ENCODE data around the gene C3orf52. TPM values are rescaled to one million over a fixed set of nuclear protein-coding genes. Genes with fewer than 3 reads are reported as not detected.

C3orf52 gene
- total and polyA plus RNA-seq, 2 experiments from 2014 or later: 8.1 to 16.6 TPM

DNA sequence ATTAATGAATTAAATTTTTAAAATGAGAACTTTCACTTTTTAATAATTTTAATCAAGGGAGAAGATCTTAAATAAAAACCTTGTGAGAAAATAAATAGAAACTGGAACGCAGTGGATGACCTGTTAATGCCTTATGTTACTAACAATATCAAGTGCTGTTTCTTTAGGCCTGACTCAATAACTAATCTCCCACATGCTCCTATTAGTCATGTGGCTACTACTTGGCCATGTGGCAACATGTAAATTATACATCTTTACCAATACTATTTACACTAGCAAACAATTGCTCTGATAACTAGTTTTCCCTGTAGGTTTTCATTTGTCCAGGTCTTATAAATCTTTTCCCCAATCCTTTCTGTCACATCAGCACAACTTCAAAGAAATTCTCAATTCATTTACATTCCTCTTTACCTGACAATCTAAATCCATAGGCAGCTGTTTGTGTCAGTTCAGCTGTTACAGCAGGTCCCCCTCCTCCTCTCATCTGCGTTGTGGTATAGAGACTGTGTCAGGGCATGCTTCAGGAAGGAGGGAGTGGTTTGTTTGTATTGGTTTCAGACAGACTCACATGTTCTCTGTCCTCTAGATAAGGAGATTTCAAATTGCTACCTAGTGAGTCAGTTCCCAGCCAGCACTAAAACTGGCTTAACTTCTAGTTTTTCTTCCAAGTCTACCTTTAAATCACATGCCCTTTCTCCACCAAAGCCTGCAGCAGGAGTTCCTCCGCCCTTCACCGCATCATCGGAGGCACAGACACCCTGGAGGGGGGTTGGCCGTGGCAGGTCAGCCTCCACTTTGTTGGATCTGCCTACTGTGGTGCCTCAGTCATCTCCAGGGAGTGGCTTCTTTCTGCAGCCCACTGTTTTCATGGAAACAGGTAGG lies 11.3 kb upstream of the C3orf52 start (continued):
- TF ChIP-seq, protein P1, sequence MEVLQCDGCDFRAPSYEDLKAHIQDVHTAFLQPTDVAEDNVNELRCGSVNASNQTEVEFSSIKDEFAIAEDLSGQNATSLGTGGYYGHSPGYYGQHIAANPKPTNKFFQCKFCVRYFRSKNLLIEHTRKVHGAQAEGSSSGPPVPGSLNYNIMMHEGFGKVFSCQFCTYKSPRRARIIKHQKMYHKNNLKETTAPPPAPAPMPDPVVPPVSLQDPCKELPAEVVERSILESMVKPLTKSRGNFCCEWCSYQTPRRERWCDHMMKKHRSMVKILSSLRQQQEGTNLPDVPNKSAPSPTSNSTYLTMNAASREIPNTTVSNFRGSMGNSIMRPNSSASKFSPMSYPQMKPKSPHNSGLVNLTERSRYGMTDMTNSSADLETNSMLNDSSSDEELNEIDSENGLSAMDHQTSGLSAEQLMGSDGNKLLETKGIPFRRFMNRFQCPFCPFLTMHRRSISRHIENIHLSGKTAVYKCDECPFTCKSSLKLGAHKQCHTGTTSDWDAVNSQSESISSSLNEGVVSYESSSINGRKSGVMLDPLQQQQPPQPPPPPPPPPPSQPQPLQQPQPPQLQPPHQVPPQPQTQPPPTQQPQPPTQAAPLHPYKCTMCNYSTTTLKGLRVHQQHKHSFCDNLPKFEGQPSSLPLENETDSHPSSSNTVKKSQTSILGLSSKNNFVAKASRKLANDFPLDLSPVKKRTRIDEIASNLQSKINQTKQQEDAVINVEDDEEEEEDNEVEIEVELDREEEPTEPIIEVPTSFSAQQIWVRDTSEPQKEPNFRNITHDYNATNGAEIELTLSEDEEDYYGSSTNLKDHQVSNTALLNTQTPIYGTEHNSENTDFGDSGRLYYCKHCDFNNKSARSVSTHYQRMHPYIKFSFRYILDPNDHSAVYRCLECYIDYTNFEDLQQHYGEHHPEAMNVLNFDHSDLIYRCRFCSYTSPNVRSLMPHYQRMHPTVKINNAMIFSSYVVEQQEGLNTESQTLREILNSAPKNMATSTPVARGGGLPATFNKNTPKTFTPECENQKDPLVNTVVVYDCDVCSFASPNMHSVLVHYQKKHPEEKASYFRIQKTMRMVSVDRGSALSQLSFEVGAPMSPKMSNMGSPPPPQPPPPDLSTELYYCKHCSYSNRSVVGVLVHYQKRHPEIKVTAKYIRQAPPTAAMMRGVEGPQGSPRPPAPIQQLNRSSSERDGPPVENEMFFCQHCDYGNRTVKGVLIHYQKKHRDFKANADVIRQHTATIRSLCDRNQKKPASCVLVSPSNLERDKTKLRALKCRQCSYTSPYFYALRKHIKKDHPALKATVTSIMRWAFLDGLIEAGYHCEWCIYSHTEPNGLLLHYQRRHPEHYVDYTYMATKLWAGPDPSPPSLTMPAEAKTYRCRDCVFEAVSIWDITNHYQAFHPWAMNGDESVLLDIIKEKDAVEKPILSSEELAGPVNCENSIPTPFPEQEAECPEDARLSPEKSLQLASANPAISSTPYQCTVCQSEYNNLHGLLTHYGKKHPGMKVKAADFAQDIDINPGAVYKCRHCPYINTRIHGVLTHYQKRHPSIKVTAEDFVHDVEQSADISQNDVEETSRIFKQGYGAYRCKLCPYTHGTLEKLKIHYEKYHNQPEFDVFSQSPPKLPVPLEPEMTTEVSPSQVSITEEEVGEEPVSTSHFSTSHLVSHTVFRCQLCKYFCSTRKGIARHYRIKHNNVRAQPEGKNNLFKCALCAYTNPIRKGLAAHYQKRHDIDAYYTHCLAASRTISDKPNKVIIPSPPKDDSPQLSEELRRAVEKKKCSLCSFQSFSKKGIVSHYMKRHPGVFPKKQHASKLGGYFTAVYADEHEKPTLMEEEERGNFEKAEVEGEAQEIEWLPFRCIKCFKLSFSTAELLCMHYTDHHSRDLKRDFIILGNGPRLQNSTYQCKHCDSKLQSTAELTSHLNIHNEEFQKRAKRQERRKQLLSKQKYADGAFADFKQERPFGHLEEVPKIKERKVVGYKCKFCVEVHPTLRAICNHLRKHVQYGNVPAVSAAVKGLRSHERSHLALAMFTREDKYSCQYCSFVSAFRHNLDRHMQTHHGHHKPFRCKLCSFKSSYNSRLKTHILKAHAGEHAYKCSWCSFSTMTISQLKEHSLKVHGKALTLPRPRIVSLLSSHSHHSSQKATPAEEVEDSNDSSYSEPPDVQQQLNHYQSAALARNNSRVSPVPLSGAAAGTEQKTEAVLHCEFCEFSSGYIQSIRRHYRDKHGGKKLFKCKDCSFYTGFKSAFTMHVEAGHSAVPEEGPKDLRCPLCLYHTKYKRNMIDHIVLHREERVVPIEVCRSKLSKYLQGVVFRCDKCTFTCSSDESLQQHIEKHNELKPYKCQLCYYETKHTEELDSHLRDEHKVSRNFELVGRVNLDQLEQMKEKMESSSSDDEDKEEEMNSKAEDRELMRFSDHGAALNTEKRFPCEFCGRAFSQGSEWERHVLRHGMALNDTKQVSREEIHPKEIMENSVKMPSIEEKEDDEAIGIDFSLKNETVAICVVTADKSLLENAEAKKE (CRISPR knock-in tag; IDR thresholded peaks at IDR 0.05): no peak
- TF ChIP-seq ZNF331 (CRISPR knock-in tag; IDR thresholded peaks at IDR 0.05; ENCODE audit: low read depth): no peak
- no peak for TF ChIP-seq JUNB (IDR thresholded peaks at IDR 0.05; ENCODE audit: unreplicated experiment)
- no peak for TF ChIP-seq STAT1 (IDR thresholded peaks at IDR 0.05; ENCODE audit: unreplicated experiment)
- no peak for TF ChIP-seq CREB1 (CRISPR knock-in tag; IDR thresholded peaks at IDR 0.05; ENCODE audit: low read depth)
- TF ChIP-seq NANOG (IDR thresholded peaks at IDR 0.05; ENCODE audit: borderline replicate concordance): no peak
- TF ChIP-seq, protein P2, sequence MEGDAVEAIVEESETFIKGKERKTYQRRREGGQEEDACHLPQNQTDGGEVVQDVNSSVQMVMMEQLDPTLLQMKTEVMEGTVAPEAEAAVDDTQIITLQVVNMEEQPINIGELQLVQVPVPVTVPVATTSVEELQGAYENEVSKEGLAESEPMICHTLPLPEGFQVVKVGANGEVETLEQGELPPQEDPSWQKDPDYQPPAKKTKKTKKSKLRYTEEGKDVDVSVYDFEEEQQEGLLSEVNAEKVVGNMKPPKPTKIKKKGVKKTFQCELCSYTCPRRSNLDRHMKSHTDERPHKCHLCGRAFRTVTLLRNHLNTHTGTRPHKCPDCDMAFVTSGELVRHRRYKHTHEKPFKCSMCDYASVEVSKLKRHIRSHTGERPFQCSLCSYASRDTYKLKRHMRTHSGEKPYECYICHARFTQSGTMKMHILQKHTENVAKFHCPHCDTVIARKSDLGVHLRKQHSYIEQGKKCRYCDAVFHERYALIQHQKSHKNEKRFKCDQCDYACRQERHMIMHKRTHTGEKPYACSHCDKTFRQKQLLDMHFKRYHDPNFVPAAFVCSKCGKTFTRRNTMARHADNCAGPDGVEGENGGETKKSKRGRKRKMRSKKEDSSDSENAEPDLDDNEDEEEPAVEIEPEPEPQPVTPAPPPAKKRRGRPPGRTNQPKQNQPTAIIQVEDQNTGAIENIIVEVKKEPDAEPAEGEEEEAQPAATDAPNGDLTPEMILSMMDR (conservative IDR thresholded peaks at IDR 0.05; ENCODE audit: low read depth in 2 of 2): no peak
- TF ChIP-seq, protein P3, sequence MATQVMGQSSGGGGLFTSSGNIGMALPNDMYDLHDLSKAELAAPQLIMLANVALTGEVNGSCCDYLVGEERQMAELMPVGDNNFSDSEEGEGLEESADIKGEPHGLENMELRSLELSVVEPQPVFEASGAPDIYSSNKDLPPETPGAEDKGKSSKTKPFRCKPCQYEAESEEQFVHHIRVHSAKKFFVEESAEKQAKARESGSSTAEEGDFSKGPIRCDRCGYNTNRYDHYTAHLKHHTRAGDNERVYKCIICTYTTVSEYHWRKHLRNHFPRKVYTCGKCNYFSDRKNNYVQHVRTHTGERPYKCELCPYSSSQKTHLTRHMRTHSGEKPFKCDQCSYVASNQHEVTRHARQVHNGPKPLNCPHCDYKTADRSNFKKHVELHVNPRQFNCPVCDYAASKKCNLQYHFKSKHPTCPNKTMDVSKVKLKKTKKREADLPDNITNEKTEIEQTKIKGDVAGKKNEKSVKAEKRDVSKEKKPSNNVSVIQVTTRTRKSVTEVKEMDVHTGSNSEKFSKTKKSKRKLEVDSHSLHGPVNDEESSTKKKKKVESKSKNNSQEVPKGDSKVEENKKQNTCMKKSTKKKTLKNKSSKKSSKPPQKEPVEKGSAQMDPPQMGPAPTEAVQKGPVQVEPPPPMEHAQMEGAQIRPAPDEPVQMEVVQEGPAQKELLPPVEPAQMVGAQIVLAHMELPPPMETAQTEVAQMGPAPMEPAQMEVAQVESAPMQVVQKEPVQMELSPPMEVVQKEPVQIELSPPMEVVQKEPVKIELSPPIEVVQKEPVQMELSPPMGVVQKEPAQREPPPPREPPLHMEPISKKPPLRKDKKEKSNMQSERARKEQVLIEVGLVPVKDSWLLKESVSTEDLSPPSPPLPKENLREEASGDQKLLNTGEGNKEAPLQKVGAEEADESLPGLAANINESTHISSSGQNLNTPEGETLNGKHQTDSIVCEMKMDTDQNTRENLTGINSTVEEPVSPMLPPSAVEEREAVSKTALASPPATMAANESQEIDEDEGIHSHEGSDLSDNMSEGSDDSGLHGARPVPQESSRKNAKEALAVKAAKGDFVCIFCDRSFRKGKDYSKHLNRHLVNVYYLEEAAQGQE (IDR thresholded peaks at IDR 0.05; ENCODE audit: unreplicated experiment): no peak
- no peak for TF ChIP-seq EZH2phosphoT487 (IDR thresholded peaks at IDR 0.05; ENCODE audit: unreplicated experiment)

Measured in GM23338 (cell line).